HepG2 (cell line): ENCODE results near the gene DDTL. TPM values are rescaled to one million over a fixed set of nuclear protein-coding genes. Genes with fewer than 3 reads are reported as not detected.

Experiments
- ATF3 ChIP-seq: sonication (generic); formaldehyde crosslinking; IDR thresholded peaks from 2 replicates; pipeline ENCODE4 v1.4.0; 2020; ENCODE audit warnings: missing genetic modification reagents
- CEBPB ChIP-seq: IDR thresholded peaks from 2 replicates; pipeline ENCODE4 v1.6.1; 2011; ENCODE audit warnings: low read depth, low read length, improper control_type of control experiment, borderline replicate concordance
- HIC2 ChIP-seq: sonication (generic); formaldehyde crosslinking; IDR thresholded peaks from 2 replicates; pipeline ENCODE4 v1.9.0; 2022; ENCODE audit warnings: low read depth, missing genetic modification reagents
- IRF2 ChIP-seq: IDR thresholded peaks from 2 replicates; pipeline ENCODE4 v1.6.1; 2018; ENCODE audit warnings: missing genetic modification reagents, missing compliant biosample characterization
- JUND ChIP-seq: sonication (generic); formaldehyde crosslinking; IDR thresholded peaks from 2 replicates; pipeline ENCODE4 v1.8.0; 2022; ENCODE audit warnings: mild to moderate bottlenecking, missing genetic modification reagents
- MED1 ChIP-seq: sonication (generic); formaldehyde crosslinking; IDR thresholded peaks from 2 replicates; pipeline ENCODE4 v1.4.0; 2020; ENCODE audit warnings: missing genetic modification reagents
- NR2F6 ChIP-seq, 2 experiments: IDR thresholded peaks; 2 replicates each; pipeline ENCODE4 v1.6.1; 2016; ENCODE audit warnings: antibody characterized with exemption in 1 of 2, mild to moderate bottlenecking in 1 of 2
- PITX1 ChIP-seq: sonication (generic); formaldehyde crosslinking; IDR thresholded peaks from 2 replicates; pipeline ENCODE4 v1.5.1; 2020; ENCODE audit warnings: mild to moderate bottlenecking, missing genetic modification reagents
- SAP130 ChIP-seq: IDR thresholded peaks from 2 replicates; pipeline ENCODE4 v1.6.1; 2016; ENCODE audit warnings: low read depth
- SKI ChIP-seq: fragments of 450-650 bp; IDR thresholded peaks from one replicate; pipeline ENCODE4 v1.6.1; 2018; ENCODE audit warnings: mild to moderate bottlenecking; ENCODE audit not compliant: partially characterized antibody
- ZNF614 ChIP-seq: IDR thresholded peaks from 2 replicates; pipeline ENCODE4 v1.6.1; 2018; ENCODE audit warnings: missing biosample characterization, missing genetic modification reagents, inconsistent platforms, borderline replicate concordance
- ZNF644 ChIP-seq: IDR thresholded peaks from 2 replicates; pipeline ENCODE4 v1.6.1; 2016; ENCODE audit warnings: low read depth
- polyA plus RNA-seq, 8 experiments: library from polyadenylated mRNA; depleted of rRNA in 3 of 8; stranded (reverse) in 7 of 8; unstranded in 1 of 8; fragments of >200 nt; fragmentation: Illumina TruSeq in 4 of 8; extraction: Trizol in 4 of 8; gene quantifications; 2 replicates each; pipeline versions ENCODE4 v1.2.1 to v1.2.3, GENCODE V29; 2011 to 2016; ENCODE audit warnings: low read depth in 4 of 8, missing spikeins in 1 of 8, mixed read lengths in 1 of 8; ENCODE audit not compliant: insufficient read depth in 1 of 8
- total RNA-seq, 5 experiments: library from RNA; depleted of rRNA; stranded (reverse); fragments of >200 nt; fragmentation: Illumina TruSeq; extraction: Trizol; gene quantifications; 2 replicates each; pipeline ENCODE4 v1.2.3, GENCODE V29; 2016; ENCODE audit warnings: low read depth in 1 of 5
- TF ChIP-seq, protein P1 (sequence below), 2 experiments: fragments of 450-650 bp in 1 of 2; sonication (generic) in 1 of 2; formaldehyde crosslinking; IDR thresholded peaks; 2 replicates each; pipeline versions ENCODE4 v1.5.0 to v1.8.0; 2020 to 2022; ENCODE audit warnings: mild to moderate bottlenecking in 1 of 2, missing genetic modification reagents in 1 of 2
- TF ChIP-seq, protein P2 (sequence below): IDR thresholded peaks from 2 replicates; pipeline ENCODE4 v1.4.0; 2020; ENCODE audit warnings: mild to moderate bottlenecking, missing genetic modification reagents
- TF ChIP-seq, protein P3 (sequence below): sonication (generic); formaldehyde crosslinking; IDR thresholded peaks from 2 replicates; pipeline ENCODE4 v1.4.0; 2020; ENCODE audit warnings: missing genetic modification reagents, mild to moderate bottlenecking, borderline replicate concordance

Gene DDTL
- total and polyA plus RNA-seq, 2 of the 13 experiments (the other 11 are each of a cell fraction or from before 2014, with no cell fraction given) = 0.31 TPM; not detected in 1

DNA sequence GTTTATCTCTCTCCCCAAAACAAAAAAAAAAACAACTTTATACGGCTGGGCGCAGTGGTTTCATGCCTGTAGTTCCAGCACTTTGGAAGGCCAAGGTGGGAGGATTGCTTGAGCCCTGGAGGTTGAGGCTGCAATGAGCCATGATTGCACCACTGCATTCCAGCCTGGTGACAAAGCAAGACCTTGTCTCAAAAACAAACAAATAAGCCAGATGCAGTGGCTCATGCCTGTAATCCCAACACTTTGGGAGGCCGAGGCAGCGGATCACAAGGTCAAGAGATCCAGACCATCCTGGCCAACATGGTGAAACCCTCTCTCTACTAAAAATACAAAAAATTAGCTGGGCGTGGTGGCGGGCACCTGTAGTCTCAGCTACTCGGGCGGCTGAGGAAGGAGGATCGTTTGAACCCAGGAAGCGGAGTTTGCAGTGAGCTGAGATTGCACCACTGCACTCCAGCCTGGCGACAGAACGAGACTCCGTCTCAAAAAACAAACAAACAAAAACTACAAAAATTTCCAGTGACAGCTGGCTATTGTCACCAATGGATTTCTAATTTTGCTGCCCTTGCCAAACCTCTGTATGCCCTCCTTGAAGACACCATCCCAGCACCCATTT lies 45.0 kb upstream of the DDTL start (continued):
- TF ChIP-seq JUND (CRISPR knock-in tag) (peak; percentile 94), IRF2 (CRISPR knock-in tag) (peak; percentile 61; the same call in 1 of the 2 replicates), PITX1 (CRISPR knock-in tag) (peak; percentile 56; the same call in 1 of the 2 replicates), HIC2 (CRISPR knock-in tag) (peak; percentile 33; the same call in 1 of the 2 replicates), ZNF644 (CRISPR knock-in tag) (peak; percentile 94), ATF3 (peak; percentile 94), NR2F6 (IDR thresholded peaks at IDR 0.05) (peak; percentile 40; the same call in 1 of the 2 replicates), NR2F6 (CRISPR knock-in tag; IDR thresholded peaks at IDR 0.05) (peak; percentile 64; the same call in 1 of the 2 replicates), SKI (peak; percentile 26), MED1 (CRISPR knock-in tag) (peak; percentile 72), CEBPB (peak; percentile 87), SAP130 (CRISPR knock-in tag) (peak; percentile 69), ZNF614 (CRISPR knock-in tag) (peak; percentile 63; the same call in 1 of the 2 replicates)
- TF ChIP-seq, protein P1, sequence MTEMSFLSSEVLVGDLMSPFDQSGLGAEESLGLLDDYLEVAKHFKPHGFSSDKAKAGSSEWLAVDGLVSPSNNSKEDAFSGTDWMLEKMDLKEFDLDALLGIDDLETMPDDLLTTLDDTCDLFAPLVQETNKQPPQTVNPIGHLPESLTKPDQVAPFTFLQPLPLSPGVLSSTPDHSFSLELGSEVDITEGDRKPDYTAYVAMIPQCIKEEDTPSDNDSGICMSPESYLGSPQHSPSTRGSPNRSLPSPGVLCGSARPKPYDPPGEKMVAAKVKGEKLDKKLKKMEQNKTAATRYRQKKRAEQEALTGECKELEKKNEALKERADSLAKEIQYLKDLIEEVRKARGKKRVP (CRISPR knock-in tag; IDR thresholded peaks at IDR 0.05) = peak in 1 of 2 experiments; percentile 86; a peak in 2 of 4 replicates
- TF ChIP-seq, protein P2, sequence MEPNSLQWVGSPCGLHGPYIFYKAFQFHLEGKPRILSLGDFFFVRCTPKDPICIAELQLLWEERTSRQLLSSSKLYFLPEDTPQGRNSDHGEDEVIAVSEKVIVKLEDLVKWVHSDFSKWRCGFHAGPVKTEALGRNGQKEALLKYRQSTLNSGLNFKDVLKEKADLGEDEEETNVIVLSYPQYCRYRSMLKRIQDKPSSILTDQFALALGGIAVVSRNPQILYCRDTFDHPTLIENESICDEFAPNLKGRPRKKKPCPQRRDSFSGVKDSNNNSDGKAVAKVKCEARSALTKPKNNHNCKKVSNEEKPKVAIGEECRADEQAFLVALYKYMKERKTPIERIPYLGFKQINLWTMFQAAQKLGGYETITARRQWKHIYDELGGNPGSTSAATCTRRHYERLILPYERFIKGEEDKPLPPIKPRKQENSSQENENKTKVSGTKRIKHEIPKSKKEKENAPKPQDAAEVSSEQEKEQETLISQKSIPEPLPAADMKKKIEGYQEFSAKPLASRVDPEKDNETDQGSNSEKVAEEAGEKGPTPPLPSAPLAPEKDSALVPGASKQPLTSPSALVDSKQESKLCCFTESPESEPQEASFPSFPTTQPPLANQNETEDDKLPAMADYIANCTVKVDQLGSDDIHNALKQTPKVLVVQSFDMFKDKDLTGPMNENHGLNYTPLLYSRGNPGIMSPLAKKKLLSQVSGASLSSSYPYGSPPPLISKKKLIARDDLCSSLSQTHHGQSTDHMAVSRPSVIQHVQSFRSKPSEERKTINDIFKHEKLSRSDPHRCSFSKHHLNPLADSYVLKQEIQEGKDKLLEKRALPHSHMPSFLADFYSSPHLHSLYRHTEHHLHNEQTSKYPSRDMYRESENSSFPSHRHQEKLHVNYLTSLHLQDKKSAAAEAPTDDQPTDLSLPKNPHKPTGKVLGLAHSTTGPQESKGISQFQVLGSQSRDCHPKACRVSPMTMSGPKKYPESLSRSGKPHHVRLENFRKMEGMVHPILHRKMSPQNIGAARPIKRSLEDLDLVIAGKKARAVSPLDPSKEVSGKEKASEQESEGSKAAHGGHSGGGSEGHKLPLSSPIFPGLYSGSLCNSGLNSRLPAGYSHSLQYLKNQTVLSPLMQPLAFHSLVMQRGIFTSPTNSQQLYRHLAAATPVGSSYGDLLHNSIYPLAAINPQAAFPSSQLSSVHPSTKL (CRISPR knock-in tag) = peak; percentile 85
- TF ChIP-seq, protein P3, sequence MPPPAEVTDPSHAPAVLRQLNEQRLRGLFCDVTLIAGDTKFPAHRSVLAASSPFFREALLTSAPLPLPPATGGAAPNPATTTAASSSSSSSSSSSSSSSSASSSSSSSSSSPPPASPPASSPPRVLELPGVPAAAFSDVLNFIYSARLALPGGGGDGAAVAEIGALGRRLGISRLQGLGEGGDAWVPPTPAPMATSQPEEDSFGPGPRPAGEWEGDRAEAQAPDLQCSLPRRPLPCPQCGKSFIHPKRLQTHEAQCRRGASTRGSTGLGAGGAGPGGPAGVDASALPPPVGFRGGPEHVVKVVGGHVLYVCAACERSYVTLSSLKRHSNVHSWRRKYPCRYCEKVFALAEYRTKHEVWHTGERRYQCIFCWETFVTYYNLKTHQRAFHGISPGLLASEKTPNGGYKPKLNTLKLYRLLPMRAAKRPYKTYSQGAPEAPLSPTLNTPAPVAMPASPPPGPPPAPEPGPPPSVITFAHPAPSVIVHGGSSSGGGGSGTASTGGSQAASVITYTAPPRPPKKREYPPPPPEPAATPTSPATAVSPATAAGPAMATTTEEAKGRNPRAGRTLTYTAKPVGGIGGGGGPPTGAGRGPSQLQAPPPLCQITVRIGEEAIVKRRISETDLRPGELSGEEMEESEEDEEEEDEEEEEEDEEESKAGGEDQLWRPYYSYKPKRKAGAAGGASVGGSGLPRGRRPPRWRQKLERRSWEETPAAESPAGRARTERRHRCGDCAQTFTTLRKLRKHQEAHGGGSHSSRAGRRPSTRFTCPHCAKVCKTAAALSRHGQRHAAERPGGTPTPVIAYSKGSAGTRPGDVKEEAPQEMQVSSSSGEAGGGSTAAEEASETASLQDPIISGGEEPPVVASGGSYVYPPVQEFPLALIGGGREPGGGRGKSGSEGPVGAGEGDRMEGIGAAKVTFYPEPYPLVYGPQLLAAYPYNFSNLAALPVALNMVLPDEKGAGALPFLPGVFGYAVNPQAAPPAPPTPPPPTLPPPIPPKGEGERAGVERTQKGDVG (CRISPR knock-in tag) = 0 out of 2 replicates have a peak, but pooled peaks have one; percentile 25
